ENCODE results near the gene EXOC1.
A peak's percentile ranks its signal among the peaks of the same experiment; 100 is the strongest.

The EXOC1 gene

DNA sequence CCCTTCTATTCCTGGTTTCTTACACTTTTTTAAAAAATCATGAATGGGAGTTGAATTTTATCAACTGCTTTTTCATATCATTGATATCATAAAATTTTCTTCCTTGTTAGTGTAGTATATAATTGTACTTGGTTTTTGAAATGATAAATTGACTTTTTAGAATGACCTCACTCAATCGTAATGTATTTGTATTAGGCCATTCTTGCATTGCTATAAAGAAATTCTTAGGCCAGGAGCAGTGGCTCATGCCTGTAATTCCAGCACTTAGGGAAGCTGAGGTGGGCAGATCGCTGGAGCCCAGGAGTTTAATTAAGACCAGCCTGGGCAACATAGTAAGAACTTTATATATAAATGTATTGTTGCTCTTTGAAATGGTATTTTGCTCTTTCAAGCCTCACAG lies 6.3 kb downstream of the EXOC1 start:
- no peak for DNase-seq

DNA sequence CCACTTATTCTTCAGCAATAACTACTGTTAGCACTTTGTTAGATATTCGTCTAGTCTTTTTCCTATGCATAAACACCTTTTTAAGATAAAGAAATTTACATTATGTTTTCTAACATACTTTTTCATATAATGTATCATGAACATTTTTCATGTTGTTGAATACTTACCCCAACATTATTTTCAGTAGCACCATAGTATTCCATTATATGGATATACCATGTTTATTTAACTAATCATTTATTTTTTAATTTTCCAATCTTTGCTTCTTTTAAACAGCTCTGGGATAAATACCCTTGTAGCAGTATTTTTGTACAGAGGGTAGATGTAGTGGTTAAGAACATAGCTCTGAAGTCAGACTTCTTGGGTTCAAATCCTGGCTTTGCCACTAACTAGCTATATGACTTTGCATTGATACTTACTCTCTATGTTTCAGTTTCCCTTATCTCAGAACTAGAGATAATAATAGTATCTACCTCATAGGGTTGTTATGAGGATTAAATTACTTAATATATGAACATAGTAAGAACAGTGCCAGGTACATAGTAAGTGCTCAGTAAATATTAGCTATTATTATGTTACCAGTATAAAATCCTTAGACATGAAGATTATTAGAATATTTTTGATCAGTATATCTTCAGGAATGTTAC lies 11.3 kb downstream of the EXOC1 start:
- no peak for DNase-seq

DNA sequence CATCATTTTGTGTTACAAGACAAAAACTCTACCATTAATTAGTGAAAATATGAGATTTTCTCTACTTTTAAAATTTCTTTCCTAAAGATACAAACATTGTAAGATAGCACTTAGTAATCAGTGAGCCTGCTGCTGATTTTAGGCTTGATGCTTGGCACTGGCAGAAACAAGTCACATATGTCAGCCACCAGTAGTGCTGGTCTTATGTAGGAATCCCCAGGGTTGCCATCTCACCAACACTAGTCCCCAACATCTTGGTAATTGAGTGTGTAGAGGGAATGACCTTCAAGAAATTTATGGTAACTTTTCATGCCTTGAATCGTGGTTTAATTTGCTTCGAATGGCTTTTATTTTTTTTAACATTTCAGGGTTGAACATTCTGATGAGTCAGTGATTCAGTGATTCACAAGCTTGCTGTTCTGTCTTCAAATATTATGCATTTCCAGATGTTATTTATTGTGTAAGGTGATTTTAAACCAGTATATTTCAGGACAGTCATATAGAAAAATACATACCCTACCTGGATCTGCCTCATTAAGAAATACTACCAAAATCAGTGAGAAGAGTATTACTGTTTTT lies 11.9 kb downstream of the EXOC1 start:
- no peak for DNase-seq

DNA sequence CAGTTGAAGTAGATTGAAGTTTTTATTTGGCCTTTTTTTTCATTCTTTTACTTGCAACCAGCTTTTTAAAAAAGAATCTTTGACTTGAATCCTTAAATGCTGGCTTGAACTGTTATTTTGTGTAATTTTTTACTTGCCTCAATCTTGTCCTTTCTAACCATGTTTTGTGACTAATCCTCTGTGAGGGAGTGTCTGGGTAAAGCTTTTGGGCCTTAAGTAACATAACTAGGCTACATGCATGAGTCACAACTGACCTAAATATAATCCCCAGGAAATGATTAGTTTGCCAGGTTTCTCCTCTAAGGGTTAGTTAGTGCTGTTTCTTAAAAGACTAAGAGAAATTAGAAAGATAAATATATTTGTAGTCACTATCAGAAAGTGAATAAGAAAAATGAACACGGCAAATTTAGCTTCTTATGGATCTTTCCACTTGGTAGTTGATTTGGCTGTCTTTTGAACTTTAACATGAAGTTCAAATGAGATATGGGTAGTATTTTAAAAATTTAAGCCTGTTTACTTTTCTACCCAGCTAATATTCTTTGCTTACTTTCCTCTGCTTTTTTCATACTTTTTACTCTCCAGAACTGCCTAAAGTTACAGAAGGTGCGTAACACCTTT lies 13.0 kb downstream of the EXOC1 start:
- DNase-seq: no peak

DNA sequence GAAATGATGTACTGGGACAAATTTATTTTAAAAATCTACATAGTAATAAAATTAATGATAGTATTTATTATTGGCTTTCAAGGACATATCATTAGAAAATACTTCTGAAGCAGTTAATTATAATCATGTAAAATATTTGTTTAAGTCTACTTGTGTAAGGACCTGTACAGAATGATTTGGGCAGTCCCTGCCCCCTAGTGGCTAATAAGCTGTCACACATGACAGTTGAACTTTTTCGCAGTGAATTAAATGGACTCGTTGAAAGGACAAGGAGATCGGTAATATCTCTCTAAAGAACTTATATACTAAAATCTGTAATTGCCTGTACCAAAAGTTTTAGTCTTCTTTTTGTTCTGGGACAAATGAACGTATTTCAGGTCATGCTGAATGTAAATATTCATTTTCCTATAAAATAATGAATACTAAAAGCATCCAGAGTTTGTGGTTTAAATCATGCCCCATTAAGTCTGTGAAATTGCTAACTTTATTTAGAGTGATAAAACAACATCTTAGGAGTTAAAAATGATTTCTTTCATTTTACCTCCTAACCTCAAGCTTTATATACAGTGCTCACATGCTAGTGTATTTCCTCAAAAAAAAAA lies 13.6 kb downstream of the EXOC1 start:
- DNase-seq: peak; percentile 45 to 69

DNA sequence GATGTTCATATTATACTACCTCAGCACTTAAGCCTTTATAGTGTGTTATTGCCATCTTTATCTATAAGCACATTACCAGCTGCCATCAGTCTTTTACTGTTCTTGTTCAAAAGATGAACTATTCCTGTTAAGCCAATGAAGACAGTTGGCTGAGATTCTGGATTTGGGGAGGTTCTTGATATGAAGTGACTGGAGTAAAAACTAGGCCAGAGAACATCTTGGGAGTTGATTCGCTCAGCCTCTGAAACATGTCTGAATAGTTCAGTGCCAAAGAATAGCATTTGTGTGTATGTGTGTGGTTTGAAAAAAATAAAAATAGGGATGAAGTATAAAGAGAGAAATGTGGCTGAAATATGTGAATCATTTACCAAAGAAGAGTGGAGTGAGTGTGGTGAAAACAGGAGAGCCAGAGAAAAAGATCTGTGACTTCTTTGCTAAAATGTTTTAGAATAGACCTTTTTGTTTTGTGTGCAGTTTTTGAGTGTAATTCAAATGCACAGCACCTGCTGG lies 15.2 kb downstream of the EXOC1 start:
- DNase-seq: no peak

DNA sequence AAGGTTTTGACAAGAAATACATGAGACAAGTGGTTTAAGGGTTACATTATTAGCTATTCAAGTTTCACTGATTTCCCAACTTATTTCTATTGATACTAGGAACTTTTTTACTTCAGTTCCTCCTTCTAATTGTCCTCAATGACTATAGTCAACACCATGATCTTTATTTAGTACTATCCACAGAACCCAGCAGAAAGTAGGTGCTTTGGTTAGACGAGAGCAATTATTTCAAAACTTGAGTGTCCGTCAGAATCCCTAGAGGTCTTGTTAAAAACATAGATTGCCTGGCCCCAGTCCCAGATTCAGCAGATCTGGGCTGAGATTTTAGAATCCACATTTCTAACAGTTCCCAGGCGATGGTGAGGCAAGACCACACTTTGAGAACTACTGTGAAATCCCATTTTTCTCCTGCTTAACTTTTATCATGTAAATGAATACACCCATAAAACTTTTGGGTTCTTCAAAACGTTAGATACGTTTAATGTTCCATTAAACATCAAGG lies 17.9 kb downstream of the EXOC1 start:
- no peak for DNase-seq

DNA sequence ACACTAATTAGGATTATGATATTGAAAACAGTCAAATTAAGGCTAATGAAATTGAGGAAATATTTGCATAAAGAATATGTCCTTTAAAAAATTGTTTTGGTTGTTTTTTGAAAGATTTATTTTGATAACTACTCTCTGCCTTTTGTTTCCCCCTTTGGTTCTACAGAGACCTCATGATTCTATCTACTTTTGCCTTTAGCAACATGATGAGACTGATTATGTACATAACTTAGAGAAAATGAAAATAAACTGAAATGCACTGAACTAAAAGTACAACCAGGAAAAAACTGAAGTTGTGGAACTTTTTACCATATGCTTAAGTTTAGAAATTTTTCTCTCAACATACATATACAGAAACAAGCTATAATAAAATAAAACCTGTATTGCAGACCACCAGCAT lies 21.4 kb downstream of the EXOC1 start:
- DNase-seq: no peak

DNA sequence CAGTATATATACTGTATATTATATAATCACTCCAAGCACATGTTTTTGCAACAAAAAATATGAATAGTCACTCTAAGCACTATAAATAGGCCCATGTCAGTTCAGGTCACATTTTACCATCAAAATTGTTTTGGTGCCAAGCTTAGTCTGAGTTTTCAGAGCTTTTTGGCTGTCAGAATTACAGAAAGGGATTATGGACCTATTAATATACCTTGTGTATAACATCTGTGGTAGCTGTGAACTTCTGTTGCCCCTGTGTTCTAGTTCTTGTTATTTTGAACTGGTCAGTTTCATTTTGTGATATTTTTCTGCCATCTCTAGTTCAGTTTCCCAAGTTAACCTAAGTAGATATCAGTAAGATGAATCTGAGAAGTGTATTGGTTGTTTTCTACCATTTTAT lies 22.9 kb downstream of the EXOC1 start:
- no peak for DNase-seq

DNA sequence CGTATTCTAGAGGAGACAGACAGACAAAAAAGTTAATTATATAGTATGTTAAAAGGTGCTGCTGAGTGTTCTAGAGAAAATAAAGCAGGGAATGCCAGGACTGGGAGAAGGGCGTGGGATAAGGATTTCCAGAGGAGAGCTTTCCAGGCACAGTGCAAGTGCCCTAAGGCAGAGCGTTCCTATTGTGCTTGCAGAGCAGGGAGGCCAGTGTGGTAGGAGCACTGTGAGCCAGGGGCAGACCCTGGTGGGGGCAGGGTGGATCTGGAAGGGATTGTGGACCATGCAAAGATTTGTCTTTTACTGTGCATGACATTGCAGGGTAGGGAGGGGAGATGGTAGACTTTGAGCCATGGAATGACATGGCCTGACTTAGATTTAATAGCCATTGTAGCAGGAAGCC lies 25.8 kb downstream of the EXOC1 start:
- no peak for DNase-seq

DNA sequence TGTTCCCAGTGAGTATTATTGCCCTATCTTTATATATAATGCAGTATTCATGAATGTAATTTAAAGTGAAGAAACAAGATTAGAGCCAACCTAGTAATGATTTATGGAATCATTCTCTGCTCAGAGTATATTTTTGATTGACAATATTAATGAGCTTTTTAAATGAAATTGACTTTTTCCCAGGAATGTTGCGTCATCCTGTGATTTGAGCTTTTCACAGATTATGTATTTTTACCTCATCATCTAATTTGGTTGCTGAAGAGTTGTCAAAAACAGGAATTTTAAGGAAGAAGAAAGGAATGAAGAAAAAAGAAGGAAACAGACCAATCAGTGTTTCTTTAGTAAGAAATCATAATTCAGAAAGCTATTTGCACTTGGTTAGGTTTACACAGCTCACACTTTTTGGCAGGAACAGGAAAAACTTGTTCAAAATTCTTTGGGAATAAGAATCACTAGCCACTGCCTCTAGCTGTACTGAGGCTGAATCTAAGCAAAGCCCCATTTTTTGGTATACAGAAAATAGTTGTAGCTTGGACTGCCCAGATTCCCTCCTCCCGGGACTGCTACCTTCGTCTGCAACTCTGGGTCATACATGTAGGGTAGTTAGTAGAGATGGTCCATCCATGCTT lies 27.3 kb downstream of the EXOC1 start:
- no peak for DNase-seq

DNA sequence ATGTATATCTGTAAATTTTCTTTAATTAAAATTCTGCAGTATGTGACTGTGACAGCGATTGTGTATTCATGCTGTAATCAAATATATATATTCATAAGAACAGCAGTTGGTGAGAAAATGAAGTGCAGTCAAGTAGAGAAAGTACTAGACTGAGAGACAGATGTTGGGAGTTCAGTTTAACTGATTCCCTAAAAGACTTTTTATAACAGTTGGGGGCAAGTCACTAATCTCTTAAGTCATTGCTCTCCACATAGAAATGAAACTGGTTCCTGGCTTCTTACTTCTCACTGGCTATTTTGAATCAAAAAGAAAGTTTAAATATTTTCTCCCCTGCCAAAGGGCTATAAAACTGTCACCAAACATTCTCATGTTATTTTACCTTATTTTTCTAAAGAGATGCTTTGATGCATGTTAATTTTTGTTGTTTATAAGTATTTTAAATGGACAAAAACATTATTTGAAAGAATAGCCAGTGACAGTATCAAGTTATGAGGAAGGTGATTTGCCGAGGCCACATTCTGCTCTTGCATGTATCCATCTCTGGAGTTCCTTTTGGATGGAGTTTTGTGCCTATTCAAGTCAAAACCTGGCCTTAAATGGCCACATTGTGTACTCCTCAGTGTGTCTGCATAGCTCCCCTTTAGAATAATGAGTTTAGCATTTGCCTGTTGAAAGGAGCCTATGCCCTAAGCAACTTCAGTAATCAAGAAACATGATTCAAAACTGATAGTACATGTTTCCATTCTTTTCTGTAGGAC lies 30.8 kb downstream of the EXOC1 start:
- DNase-seq: no peak

DNA sequence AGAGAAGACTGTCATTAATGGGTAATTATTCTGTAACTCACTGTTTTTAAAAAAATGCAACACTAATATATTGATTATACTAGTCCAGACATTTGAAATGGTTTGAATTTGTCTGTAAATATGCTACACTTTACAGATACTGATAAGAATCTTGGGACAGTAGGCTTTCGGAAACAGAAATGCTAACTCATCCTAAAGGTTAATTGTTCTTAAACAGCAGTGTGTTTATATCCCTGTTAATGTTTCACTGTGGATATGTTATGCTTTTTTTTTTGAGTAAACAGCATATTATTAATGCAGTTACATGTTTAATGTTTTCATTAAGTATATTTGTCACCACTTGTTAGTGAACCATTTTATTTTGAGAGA lies 31.4 kb downstream of the EXOC1 start:
- DNase-seq: no peak

DNA sequence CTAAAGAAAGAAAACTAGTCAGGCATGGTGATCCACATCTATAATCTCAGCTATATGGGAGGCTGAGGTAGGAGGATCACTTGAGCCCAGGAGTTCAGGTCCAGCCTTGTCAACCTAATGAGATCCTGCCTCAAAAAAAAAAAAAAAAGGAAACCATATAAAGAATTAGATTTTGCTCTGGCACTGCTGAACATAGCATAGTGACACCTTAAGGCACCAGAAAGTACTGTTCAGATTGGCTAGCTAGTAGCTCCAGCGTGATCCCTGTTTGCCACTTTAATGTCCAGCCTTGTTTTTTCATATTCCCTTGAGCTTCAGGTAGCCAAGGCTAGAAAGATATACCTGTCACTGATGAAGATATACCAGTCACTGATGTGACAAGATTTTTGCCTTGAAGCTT lies 34.1 kb downstream of the EXOC1 start:
- DNase-seq: no peak

DNA sequence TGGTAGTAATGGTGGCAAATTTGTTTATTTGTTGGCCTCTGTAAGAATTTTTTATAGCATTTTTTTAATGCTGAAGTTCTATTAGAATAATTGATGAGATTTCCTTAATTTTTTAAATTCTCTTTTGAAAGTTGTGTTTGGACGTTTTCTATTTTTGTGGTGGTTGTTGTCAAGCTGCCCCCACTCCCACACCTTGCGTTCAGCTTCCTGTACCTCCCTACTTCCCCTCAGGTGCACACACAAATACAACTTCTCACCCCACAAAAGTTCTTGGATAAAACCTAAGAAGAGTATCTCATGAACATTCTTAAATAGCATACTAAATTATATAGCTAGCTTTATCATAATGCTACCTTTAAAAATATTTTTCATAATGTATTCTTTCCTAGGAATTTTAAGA lies 38.7 kb downstream of the EXOC1 start:
- no peak for DNase-seq

DNA sequence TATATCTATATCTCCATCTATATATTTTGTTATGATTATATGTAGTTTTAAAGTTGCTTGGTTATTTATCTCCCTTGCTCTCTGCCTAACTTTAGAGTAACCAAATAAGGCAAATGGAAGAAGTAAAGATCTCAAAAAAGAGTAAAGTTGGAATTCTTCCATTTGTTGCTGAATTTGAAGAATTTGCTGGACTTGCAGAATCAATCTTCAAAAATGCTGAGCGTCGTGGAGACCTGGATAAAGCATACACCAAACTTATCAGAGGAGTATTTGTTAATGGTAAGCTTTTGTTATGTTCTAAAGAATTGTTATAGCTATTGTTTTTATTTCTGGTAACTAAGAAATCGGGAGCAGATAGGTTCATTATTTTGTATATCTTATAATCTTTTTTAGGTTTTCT lies 43.2 kb downstream of the EXOC1 start:
- no peak for DNase-seq

DNA sequence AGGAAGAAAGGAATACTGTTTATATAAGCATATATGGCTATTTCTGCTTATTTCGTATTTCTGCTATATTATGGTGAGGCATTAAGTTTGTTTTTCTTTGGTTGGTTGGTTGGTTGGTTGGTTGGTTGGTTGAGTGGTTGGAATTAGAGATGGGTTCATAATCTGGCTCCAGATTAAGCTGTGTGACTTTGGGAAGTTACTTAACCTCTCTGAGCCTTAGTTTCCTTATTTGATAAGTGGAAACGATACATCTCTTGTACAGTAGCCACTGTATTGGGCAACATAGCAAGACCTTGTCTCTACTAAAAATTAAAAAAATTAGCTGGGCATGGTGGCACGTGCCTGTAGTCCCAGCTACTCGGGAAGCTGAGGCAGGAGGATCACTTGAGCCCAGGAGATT lies 49.2 kb downstream of the EXOC1 start:
- DNase-seq: no peak

DNA sequence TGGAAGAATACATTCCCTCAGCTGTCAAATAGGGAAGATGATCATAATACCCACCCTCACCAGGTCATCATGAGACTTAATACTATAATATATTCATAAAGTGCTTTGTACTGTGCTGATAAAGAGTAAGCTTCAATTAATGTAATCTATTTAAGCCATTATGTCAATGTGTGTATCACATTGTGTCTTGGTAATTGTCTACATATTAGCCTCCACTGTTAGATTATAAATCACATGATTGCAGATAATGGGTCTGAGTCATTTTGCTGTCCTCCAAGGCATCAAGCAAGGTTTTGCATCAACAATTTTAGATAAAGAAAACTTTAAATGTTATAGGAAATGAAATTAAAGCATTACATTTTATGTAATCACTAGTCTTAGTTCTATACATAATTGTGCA lies 50.1 kb downstream of the EXOC1 start:
- DNase-seq: no peak

DNA sequence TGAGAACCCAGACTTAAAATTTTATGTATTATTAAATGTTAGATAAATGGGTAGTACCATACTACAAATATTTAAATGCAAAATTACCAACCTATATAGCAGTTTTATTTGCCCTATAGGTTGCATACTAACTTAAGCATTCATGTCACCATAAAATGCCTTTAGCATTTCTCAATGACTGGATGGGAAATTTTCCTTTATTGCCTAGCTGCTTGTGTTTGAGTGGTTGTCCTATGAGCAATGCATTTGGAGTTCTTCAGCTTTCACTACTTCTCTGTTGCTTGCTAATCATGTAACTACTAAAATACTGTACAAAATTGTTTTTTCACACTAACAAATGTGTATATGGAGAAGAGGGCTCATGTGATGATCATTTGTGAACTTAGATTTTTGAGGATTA lies 51.1 kb downstream of the EXOC1 start:
- no peak for DNase-seq

DNA sequence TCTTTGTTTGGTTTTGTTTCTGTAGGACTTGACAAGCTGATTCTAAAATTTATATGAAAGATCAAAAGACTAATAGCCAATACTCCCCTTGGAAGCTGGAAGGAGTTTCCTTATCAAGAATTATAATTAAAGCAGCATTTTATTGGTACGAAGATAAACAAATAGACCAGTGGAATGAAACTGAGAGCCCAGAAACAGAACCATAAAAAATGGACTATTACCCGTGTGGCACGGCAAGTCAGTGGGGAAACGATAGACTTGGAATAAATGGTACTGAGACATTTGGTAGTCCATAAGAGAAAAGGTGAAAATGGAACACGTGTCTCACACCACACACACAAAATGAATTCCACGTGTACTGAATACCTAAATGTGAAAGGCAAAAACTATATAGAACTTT lies 52.9 kb downstream of the EXOC1 start:
- DNase-seq: no peak

DNA sequence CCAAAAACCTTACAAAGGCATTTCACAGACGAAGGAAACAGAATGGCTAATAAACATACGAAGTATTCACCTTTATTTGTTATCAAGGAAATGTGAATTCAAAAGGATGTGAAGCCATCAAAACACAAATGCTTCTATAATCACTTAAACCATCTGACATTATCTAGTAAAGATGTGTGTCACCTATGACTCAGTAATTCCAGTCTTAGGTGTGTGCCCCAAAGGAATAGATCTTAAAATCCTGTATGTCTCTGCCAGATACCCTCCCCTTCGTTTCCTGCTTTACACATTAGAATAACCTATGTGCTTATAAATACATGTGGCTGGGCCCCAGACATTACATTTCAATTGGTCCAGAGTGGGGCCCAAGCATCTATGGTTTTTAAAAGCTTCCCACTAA lies 53.5 kb downstream of the EXOC1 start:
- DNase-seq: no peak

DNA sequence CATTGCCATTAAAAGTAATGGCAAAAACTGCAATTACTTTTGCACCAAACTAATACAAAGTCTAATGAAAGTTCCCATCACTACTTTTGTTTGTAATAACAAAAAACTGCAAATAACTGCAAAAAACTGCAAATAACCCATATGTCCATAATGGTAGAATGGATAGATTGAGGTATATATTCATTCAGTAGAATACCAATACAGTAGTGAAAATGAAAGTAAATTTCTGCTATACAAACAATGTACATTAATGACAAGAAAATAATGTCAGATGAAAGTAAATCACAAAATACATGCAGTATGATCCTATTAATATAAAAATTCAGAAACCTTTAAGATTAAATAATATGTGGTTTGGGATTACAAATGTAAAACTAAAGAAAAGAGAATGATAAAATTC lies 54.0 kb downstream of the EXOC1 start:
- no peak for DNase-seq

DNA sequence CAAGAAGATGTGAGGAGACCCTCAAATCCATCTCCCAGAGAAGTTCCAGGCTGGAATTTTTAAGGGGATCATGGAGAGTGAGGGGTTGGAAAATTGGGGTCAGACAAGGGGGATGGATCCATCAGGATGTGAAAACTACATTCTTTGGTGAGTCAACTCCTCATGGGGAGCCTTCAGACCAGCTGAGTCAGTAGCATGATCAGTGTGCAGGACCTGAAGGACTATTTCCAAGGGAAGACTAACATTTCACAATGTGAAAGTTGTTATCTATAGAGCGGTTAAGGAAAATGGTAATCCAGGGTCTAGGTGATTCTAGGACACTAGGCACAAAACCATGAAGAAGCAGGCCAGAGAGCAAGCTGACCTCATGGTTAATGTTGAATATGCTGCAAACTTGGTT lies 56.7 kb downstream of the EXOC1 start:
- no peak for DNase-seq

Measured in NCI-H2081 (cell line).